ENCODE data around the gene LRWD1.

- TF ChIP-seq, protein P1, sequence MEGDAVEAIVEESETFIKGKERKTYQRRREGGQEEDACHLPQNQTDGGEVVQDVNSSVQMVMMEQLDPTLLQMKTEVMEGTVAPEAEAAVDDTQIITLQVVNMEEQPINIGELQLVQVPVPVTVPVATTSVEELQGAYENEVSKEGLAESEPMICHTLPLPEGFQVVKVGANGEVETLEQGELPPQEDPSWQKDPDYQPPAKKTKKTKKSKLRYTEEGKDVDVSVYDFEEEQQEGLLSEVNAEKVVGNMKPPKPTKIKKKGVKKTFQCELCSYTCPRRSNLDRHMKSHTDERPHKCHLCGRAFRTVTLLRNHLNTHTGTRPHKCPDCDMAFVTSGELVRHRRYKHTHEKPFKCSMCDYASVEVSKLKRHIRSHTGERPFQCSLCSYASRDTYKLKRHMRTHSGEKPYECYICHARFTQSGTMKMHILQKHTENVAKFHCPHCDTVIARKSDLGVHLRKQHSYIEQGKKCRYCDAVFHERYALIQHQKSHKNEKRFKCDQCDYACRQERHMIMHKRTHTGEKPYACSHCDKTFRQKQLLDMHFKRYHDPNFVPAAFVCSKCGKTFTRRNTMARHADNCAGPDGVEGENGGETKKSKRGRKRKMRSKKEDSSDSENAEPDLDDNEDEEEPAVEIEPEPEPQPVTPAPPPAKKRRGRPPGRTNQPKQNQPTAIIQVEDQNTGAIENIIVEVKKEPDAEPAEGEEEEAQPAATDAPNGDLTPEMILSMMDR (IDR thresholded peaks at IDR 0.05; ENCODE audit: borderline replicate concordance, extremely low read depth, low read length, poor library complexity, severe bottlenecking), result no peak
- no peak for TF ChIP-seq EZH2 (IDR thresholded peaks at IDR 0.05; ENCODE audit: borderline replicate concordance, low read depth, low read length, severe bottlenecking)
These were observed 9.2 kb upstream of the LRWD1 start for GRCh38 chr7:102455596-102455995.
